ENCODE results near the gene NEK4. TPM values are rescaled to one million over a fixed set of nuclear protein-coding genes. Genes with fewer than 3 reads are reported as not detected.

The NEK4 gene
- total RNA-seq, 1 experiment from 2014 or later = 22.0 TPM

DNA sequence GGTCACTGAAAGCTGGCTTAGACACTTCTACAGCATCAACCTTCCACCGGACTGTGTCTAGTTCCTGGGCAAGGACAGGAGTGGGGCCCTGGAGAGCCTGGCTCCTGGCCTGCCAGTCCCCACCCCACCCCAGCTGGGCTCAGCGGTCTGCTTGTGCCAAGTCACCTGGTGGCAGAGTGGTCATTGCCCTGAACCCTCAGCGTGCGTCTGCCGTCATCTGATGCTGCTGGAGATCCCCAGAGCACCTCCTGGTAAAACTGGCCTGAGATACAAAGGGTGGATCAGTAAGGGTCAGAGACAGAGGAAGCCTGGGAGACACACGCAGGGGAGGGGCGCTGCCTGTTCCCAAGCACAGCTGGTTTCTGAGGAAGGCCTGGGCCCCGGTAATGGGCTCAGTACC is 43.1 kb upstream of the NEK4 start:
- ChIA-PET CTCF (no interaction called here), POLR2A (ENCODE audit: low non-redundant PET) (no interaction called here)
- Histone ChIP-seq H3K9me3 (ENCODE audit: low read depth, low read length, poor library complexity, severe bottlenecking) (no peaks in the 10 kb centered on the region), H3K36me3 (ENCODE audit: insufficient read depth, low read length, poor library complexity, severe bottlenecking) (no peaks in the 10 kb centered on the region), H3K4me1 (ENCODE audit: insufficient read depth, low read length, poor library complexity, severe bottlenecking) (no peaks in the 10 kb centered on the region), H3K27ac (ENCODE audit: low read depth, low read length, poor library complexity, severe bottlenecking) (no peak overlapping the region), H3K4me3 (ENCODE audit: low read depth, low read length, poor library complexity, severe bottlenecking) (no peak overlapping the region), H3K27me3 (replicated peaks; ENCODE audit: insufficient read depth, low read depth, low read length, poor library complexity) (no peaks in the 10 kb centered on the region)
- TF ChIP-seq EZH2 (IDR thresholded peaks at IDR 0.05; ENCODE audit: borderline replicate concordance, low read depth, low read length, poor library complexity, severe bottlenecking) = no peak
- TF ChIP-seq, protein P1, sequence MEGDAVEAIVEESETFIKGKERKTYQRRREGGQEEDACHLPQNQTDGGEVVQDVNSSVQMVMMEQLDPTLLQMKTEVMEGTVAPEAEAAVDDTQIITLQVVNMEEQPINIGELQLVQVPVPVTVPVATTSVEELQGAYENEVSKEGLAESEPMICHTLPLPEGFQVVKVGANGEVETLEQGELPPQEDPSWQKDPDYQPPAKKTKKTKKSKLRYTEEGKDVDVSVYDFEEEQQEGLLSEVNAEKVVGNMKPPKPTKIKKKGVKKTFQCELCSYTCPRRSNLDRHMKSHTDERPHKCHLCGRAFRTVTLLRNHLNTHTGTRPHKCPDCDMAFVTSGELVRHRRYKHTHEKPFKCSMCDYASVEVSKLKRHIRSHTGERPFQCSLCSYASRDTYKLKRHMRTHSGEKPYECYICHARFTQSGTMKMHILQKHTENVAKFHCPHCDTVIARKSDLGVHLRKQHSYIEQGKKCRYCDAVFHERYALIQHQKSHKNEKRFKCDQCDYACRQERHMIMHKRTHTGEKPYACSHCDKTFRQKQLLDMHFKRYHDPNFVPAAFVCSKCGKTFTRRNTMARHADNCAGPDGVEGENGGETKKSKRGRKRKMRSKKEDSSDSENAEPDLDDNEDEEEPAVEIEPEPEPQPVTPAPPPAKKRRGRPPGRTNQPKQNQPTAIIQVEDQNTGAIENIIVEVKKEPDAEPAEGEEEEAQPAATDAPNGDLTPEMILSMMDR (conservative IDR thresholded peaks at IDR 0.05; ENCODE audit: low read depth, low read length) = no peak
- no TSS peak for BruUV-seq (replicated peaks)
- intact Hi-C loops (cut with micrococcal nuclease; ENCODE audit: unreplicated experiment) = no loop called here
- no peak for DNase-seq (ENCODE audit: low spot score)

DNA sequence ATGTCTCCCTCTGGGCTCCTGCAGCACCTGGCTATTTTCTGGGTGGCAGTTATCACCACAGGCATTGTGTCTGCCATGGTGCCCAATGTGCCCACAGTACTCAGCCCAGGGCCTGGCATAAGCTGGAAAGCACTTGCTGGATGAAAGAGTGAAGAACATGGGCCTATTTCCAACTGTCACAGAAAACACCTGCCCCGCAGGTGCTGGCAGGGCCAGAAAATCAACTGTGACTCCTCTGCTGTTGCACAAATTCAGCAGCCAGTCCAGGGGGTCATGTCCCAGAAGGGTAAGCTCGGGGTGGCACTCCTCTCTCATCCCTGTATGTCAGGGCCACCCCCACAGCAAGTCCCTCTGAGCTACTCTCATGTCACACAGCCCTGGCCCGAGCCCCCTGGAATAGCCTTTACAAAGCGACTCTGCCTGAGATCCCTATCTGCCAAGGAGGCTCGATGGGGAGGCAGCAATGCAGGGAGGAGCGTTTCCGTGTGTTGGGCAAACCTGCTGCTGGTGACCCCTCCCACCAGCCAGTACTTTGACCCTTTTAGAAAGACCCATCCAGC is 40.8 kb upstream of the NEK4 start:
- H3K27me3 ChIP-seq (replicated peaks; ENCODE audit: insufficient read depth, low read depth, low read length, poor library complexity) = no peaks in the 10 kb centered on the region
- H3K36me3 ChIP-seq (ENCODE audit: insufficient read depth, low read length, poor library complexity, severe bottlenecking) = no peaks in the 10 kb centered on the region
- no peaks in the 10 kb centered on the region for H3K4me1 ChIP-seq (ENCODE audit: insufficient read depth, low read length, poor library complexity, severe bottlenecking)
- BruUV-seq (replicated peaks) = no TSS peak
- ChIA-PET CTCF (no interaction called here), POLR2A (ENCODE audit: low non-redundant PET) (no interaction called here)
- no peak overlapping the region for H3K27ac ChIP-seq (ENCODE audit: low read depth, low read length, poor library complexity, severe bottlenecking)
- no peak for TF ChIP-seq EZH2 (IDR thresholded peaks at IDR 0.05; ENCODE audit: borderline replicate concordance, low read depth, low read length, poor library complexity, severe bottlenecking)
- TF ChIP-seq, protein P1 (conservative IDR thresholded peaks at IDR 0.05; ENCODE audit: low read depth, low read length) = no peak
- H3K4me3 ChIP-seq (ENCODE audit: low read depth, low read length, poor library complexity, severe bottlenecking) = no peak overlapping the region
- H3K9me3 ChIP-seq (ENCODE audit: low read depth, low read length, poor library complexity, severe bottlenecking) = no peaks in the 10 kb centered on the region
- DNase-seq (ENCODE audit: low spot score) = no peak
- intact Hi-C loops (cut with micrococcal nuclease; ENCODE audit: unreplicated experiment) = no loop called here

DNA sequence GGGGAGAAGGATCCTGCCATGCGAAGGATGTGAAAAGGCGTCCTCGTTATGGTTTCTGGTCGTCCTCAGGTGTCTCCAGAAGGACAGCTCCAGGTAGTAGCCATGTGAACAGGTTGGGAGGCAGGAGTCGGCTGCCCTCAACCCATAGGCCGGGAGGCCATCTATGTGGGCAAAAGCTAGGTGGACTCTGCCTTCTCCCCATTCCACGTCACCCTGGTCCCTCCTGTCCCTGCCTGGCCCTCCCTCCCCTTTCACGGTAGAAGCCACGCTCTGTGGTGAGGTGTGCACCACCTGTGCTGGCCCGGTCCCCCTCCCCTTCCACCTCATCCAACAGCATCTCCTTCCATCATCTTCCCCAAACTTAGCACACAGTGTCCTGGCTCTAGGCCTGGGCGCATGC is 40.2 kb upstream of the NEK4 start:
- H3K27me3 ChIP-seq (replicated peaks; ENCODE audit: insufficient read depth, low read depth, low read length, poor library complexity) = no peaks in the 10 kb centered on the region
- no peaks in the 10 kb centered on the region for H3K4me1 ChIP-seq (ENCODE audit: insufficient read depth, low read length, poor library complexity, severe bottlenecking)
- intact Hi-C loops (cut with micrococcal nuclease; ENCODE audit: unreplicated experiment) = no loop called here
- no peak for TF ChIP-seq EZH2 (IDR thresholded peaks at IDR 0.05; ENCODE audit: borderline replicate concordance, low read depth, low read length, poor library complexity, severe bottlenecking)
- TF ChIP-seq, protein P1 (conservative IDR thresholded peaks at IDR 0.05; ENCODE audit: low read depth, low read length) = no peak
- DNase-seq (ENCODE audit: low spot score) = no peak
- CTCF ChIA-PET = no interaction called here
- BruUV-seq (replicated peaks) = no TSS peak
- H3K9me3 ChIP-seq (ENCODE audit: low read depth, low read length, poor library complexity, severe bottlenecking) = no peaks in the 10 kb centered on the region
- no peaks in the 10 kb centered on the region for H3K36me3 ChIP-seq (ENCODE audit: insufficient read depth, low read length, poor library complexity, severe bottlenecking)
- no peak overlapping the region for H3K4me3 ChIP-seq (ENCODE audit: low read depth, low read length, poor library complexity, severe bottlenecking)
- POLR2A ChIA-PET (ENCODE audit: low non-redundant PET) = no interaction called here
- no peak overlapping the region for H3K27ac ChIP-seq (ENCODE audit: low read depth, low read length, poor library complexity, severe bottlenecking)
